Uterus (tissue), 4 donors: Measurements from ENCODE around the gene AKT3. TPM values are rescaled to one million over a fixed set of nuclear protein-coding genes. Genes with fewer than 3 reads are reported as not detected.

Source experiments
- DNase-seq, 2 donors: peaks; one replicate each; pipeline ENCODE4 v3.0.0-alpha.2; 2019 to 2020
- H3K27ac ChIP-seq, 2 donors: fragments of 200-600 bp; sonication (generic); 1 replicate in 1 of 2; 2 replicates in 1 of 2; pipeline ENCODE4 v1.5.1; 2016 to 2018
- H3K27me3 ChIP-seq, 2 donors: fragments of 200-600 bp; sonication (generic); one replicate each; pipeline ENCODE4 v1.5.1; 2018 to 2019; ENCODE audit warnings: control low read depth in 1 of 2
- H3K36me3 ChIP-seq, 2 donors: fragments of 200-600 bp; sonication (generic); one replicate each; pipeline ENCODE4 v1.5.1; 2019; ENCODE audit warnings: control low read depth in 1 of 2
- H3K4me1 ChIP-seq, 2 donors: fragments of 200-600 bp; sonication (generic); one replicate each; pipeline ENCODE4 v1.5.1; 2018 to 2019; ENCODE audit warnings: control low read depth in 1 of 2
- H3K4me3 ChIP-seq, 2 donors: fragments of 200-600 bp; sonication (generic); 1 replicate in 1 of 2; 2 replicates in 1 of 2; pipeline ENCODE4 v1.5.1; 2018 to 2019; ENCODE audit warnings: mild to moderate bottlenecking in 1 of 2
- H3K9me3 ChIP-seq, 2 donors: fragments of 200-600 bp; sonication (generic); one replicate each; pipeline ENCODE4 v1.5.1; 2019; ENCODE audit warnings: control low read depth in 1 of 2
- CTCF ChIP-seq, 4 experiments: fragments of 200-600 bp in 2 of 4; fragments of 450-650 bp in 2 of 4; sonication (generic) in 2 of 4; IDR thresholded peaks; one replicate each; pipeline ENCODE4 v1.5.1; 2016 to 2019; ENCODE audit warnings: antibody characterized with exemption in 4 of 4, mild to moderate bottlenecking in 2 of 4, moderate library complexity in 1 of 4
- POLR2A ChIP-seq, 2 donors: fragments of 450-650 bp; IDR thresholded peaks; one replicate each; pipeline ENCODE4 v1.6.1; 2016; ENCODE audit warnings: antibody characterized with exemption in 2 of 2, mild to moderate bottlenecking in 1 of 2, moderate library complexity in 1 of 2
- intact Hi-C: fragments of 100-400 bp; cut with DNase I; formaldehyde crosslinking; loops from one replicate; pipeline ENCODE4 v1.15.1; 2023; ENCODE audit warnings: low total_unique reads
- total RNA-seq, 4 donors: library from RNA; depleted of rRNA in 3 of 4; stranded (reverse); fragments of >200 nt in 3 of 4; gene quantifications; one replicate each; pipeline versions ENCODE4 v1.1.0 to v1.2.4, GENCODE V29; 2014 to 2023
- donor health status: DM: yes; HTN: yes; CAD: no.

Gene AKT3
- total RNA-seq, 4 donors from 2014 or later: 39.2 to 227 (median 97.6) TPM

DNA sequence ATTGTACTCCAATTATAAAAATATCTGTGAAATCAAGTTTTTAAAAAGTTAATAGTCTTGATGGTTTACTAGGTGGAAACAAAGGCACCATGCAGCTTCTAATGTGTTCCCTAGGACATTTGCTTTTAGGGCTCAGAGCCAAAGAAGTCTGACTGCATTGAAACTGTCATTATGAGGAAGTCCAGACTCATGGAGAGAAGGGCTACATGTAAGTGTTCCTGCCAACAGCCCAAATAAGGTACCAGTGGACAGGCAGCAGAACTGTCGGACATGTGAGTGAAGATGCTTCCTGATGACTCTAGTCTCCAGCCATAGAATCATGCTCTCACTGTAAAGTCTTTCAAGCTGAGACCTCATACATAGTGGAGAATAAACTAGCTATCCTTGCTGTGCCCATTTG, 287.6 kb downstream of the AKT3 start:
- no peak overlapping the region for H3K4me3 ChIP-seq
- H3K9me3 ChIP-seq: no peaks in the 10 kb centered on the region
- H3K27ac ChIP-seq: no peak overlapping the region
- DNase-seq: peak in 1 of 2 donors; percentile 28
- TF ChIP-seq CTCF (IDR thresholded peaks at IDR 0.05) (no peak), POLR2A (IDR thresholded peaks at IDR 0.05) (no peak)
- no peaks in the 10 kb centered on the region for H3K27me3 ChIP-seq
- intact Hi-C loops: no loop called here
- H3K4me1 ChIP-seq: no peaks in the 10 kb centered on the region
- no peaks in the 10 kb centered on the region for H3K36me3 ChIP-seq

GRCh38 chr1:243561588-243562319, 288.3 kb downstream of the AKT3 start:
- no peak for DNase-seq
- intact Hi-C loops: no loop called here
- no peak overlapping the region for H3K27ac ChIP-seq

GRCh38 chr1:243559575-243560162, 290.4 kb downstream of the AKT3 start:
- intact Hi-C loops: no loop called here
- no peaks in the 10 kb centered on the region for H3K4me1 ChIP-seq
- no peak for TF ChIP-seq CTCF (IDR thresholded peaks at IDR 0.05)
- no peak for TF ChIP-seq POLR2A (IDR thresholded peaks at IDR 0.05)
- H3K27me3 ChIP-seq: no peaks in the 10 kb centered on the region
- no peak overlapping the region for H3K27ac ChIP-seq
- H3K36me3 ChIP-seq: no peaks in the 10 kb centered on the region
- no peak overlapping the region for H3K4me3 ChIP-seq
- no peak for DNase-seq
- H3K9me3 ChIP-seq: no peaks in the 10 kb centered on the region

More at GRCh38 chr1:243561588-243562319, 288.3 kb downstream of the AKT3 start:
- no peak overlapping the region for H3K4me3 ChIP-seq
- H3K36me3 ChIP-seq: no peaks in the 10 kb centered on the region
- TF ChIP-seq POLR2A (IDR thresholded peaks at IDR 0.05) (no peak), CTCF (IDR thresholded peaks at IDR 0.05) (no peak)
- no peaks in the 10 kb centered on the region for H3K9me3 ChIP-seq
- no peaks in the 10 kb centered on the region for H3K27me3 ChIP-seq
- H3K4me1 ChIP-seq: no peaks in the 10 kb centered on the region

DNA sequence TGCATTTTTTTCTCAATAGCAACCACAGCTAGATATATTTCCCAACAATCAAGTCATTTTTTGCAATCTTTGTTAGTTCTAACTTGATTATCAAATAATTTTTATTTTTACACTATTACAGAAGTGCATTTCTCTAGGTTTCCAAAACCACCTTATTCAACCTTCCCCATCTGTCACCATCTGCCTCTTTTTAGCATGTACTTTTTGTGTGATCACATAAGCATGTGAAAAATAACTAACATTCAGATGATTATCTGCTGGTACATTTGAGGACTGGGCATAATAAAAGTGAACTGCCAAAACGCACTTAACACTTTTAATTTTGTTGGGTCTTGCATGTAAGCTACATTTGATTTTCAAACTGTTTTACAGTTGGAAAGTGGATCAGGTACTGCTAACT, 291.5 kb downstream of the AKT3 start:
- Histone ChIP-seq H3K36me3 (no peaks in the 10 kb centered on the region), H3K27ac (no peak overlapping the region), H3K4me1 (no peaks in the 10 kb centered on the region), H3K4me3 (no peak overlapping the region), H3K27me3 (no peaks in the 10 kb centered on the region), H3K9me3 (no peaks in the 10 kb centered on the region)
- TF ChIP-seq POLR2A (IDR thresholded peaks at IDR 0.05): no peak
- intact Hi-C loops: no loop called here
- DNase-seq: no peak

DNA sequence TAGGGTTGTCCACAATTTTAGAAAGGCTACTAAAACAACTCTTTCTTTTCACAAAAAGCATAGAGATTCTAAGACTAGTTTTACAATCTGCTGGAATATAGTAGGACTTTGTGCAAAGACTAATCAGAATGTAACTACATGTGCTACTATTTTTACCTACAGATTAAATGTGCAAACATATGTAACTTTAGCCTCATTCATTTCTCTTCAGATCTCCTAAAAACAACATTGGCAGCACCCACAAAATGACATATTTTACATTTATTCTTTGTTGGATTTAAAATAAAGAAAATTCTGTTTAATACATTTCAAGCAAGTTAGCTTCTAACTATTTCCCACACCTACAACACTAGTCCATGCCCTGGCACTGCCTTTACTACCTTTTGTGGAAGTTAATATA, 292.2 kb downstream of the AKT3 start:
- H3K27ac ChIP-seq: no peak overlapping the region

More for the DNA sequence above, 292.2 kb downstream of the AKT3 start:
- DNase-seq: no peak
- Histone ChIP-seq H3K36me3 (no peaks in the 10 kb centered on the region), H3K4me1 (no peaks in the 10 kb centered on the region), H3K27me3 (no peaks in the 10 kb centered on the region), H3K4me3 (no peak overlapping the region), H3K9me3 (no peaks in the 10 kb centered on the region)
- intact Hi-C loops: no loop called here
- TF ChIP-seq POLR2A (IDR thresholded peaks at IDR 0.05): no peak
- no peak for TF ChIP-seq CTCF (IDR thresholded peaks at IDR 0.05)
